Neutrophil (primary cell): Measurements from ENCODE around the gene KRTAP3-3.

Experiments
- H3K27ac ChIP-seq: fragments of 200-600 bp; sonication (generic); 2 replicates; pipeline ENCODE4 v1.5.1; 2016; ENCODE audit warnings: mild to moderate bottlenecking, moderate library complexity
- H3K27me3 ChIP-seq: fragments of 200-600 bp; sonication (generic); 2 replicates; pipeline ENCODE4 v1.6.0; 2016; ENCODE audit warnings: mild to moderate bottlenecking
- H3K36me3 ChIP-seq: fragments of 200-600 bp; sonication (generic); 2 replicates; pipeline ENCODE4 v1.5.1; 2017
- H3K4me1 ChIP-seq, 2 experiments: fragments of 200-600 bp in 1 of 2; sonication (generic) in 1 of 2; 1 replicate in 1 of 2; 2 replicates in 1 of 2; pipeline versions ENCODE4 v1.5.1 to v1.6.1; 2013 to 2016; ENCODE audit warnings: low read depth in 1 of 2, low read length in 1 of 2, mild to moderate bottlenecking in 1 of 2, moderate library complexity in 1 of 2; ENCODE audit not compliant: control insufficient read depth in 1 of 2, insufficient read depth in 1 of 2
- H3K4me3 ChIP-seq, 2 experiments: fragments of 200-600 bp in 1 of 2; sonication (generic) in 1 of 2; 1 replicate in 1 of 2; 2 replicates in 1 of 2; pipeline ENCODE4 v1.5.1; 2013 to 2016; ENCODE audit warnings: low read depth in 1 of 2, low read length in 1 of 2, mild to moderate bottlenecking in 1 of 2, moderate library complexity in 1 of 2
- H3K9me3 ChIP-seq: fragments of 200-600 bp; sonication (generic); 2 replicates; pipeline ENCODE4 v1.5.1; 2016
- TF ChIP-seq, protein P1 (sequence below): fragments of 200-600 bp; sonication (generic); IDR thresholded peaks from 2 replicates; pipeline ENCODE4 v1.5.1; 2016; ENCODE audit warnings: antibody characterized with exemption

Gene KRTAP3-3

GRCh38 chr17:41010441-41010840, 16.5 kb upstream of the KRTAP3-3 start:
- Histone ChIP-seq H3K9me3 (no peaks in the 10 kb centered on the region), H3K27ac (no peak overlapping the region), H3K36me3 (no peaks in the 10 kb centered on the region), H3K27me3 (peaks cover 11% of the 10 kb centered on the region), H3K4me1 (no peaks in the 10 kb centered on the region), H3K4me3 (no peak overlapping the region)
- TF ChIP-seq, protein P1, sequence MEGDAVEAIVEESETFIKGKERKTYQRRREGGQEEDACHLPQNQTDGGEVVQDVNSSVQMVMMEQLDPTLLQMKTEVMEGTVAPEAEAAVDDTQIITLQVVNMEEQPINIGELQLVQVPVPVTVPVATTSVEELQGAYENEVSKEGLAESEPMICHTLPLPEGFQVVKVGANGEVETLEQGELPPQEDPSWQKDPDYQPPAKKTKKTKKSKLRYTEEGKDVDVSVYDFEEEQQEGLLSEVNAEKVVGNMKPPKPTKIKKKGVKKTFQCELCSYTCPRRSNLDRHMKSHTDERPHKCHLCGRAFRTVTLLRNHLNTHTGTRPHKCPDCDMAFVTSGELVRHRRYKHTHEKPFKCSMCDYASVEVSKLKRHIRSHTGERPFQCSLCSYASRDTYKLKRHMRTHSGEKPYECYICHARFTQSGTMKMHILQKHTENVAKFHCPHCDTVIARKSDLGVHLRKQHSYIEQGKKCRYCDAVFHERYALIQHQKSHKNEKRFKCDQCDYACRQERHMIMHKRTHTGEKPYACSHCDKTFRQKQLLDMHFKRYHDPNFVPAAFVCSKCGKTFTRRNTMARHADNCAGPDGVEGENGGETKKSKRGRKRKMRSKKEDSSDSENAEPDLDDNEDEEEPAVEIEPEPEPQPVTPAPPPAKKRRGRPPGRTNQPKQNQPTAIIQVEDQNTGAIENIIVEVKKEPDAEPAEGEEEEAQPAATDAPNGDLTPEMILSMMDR, result no peak

- TF ChIP-seq, protein P1, result no peak
- Histone ChIP-seq H3K4me3 (no peak overlapping the region), H3K36me3 (no peaks in the 10 kb centered on the region), H3K27me3 (peaks cover 10% of the 10 kb centered on the region), H3K4me1 (no peaks in the 10 kb centered on the region), H3K27ac (no peak overlapping the region), H3K9me3 (no peaks in the 10 kb centered on the region)
Measured at GRCh38 chr17:41009936-41010335, 16.0 kb upstream of the KRTAP3-3 start.

- H3K27me3 ChIP-seq, result peaks cover 10% of the 10 kb centered on the region
- H3K4me1 ChIP-seq, result no peaks in the 10 kb centered on the region
- H3K36me3 ChIP-seq, result no peaks in the 10 kb centered on the region
- H3K9me3 ChIP-seq, result no peaks in the 10 kb centered on the region
- no peak overlapping the region for H3K4me3 ChIP-seq
- TF ChIP-seq, protein P1, result no peak
- no peak overlapping the region for H3K27ac ChIP-seq
Measured at GRCh38 chr17:41009301-41009760, 15.4 kb upstream of the KRTAP3-3 start.

GRCh38 chr17:41008811-41009210, 14.8 kb upstream of the KRTAP3-3 start, which contains the start of gene KRTAP3-1:
TSS of gene KRTAP3-1 (minus strand) at chr17:41009128. CDS start at chr17:41009074, 54 bp downstream.
- peaks cover 11% of the 10 kb centered on the region for H3K27me3 ChIP-seq
- TF ChIP-seq, protein P1, result no peak
- H3K9me3 ChIP-seq, result no peaks in the 10 kb centered on the region
- no peak within 1 kb of the TSS for H3K4me3 ChIP-seq
- no peaks in the 10 kb centered on the region for H3K4me1 ChIP-seq
- no peak within 1 kb of the TSS for H3K27ac ChIP-seq
- H3K36me3 ChIP-seq, result no peaks in the 10 kb centered on the region

- Histone ChIP-seq H3K36me3 (no peaks in the 10 kb centered on the region), H3K27me3 (peaks cover 25% of the 10 kb centered on the region), H3K27ac (no peak overlapping the region), H3K4me3 (no peak overlapping the region), H3K9me3 (no peaks in the 10 kb centered on the region), H3K4me1 (no peaks in the 10 kb centered on the region)
- TF ChIP-seq, protein P1, result no peak
Measured at GRCh38 chr17:41004397-41004796, 10.4 kb upstream of the KRTAP3-3 start.

GRCh38 chr17:41003926-41004325, 10.0 kb upstream of the KRTAP3-3 start:
- Histone ChIP-seq H3K4me3 (no peak overlapping the region), H3K27me3 (peaks cover 28% of the 10 kb centered on the region), H3K27ac (no peak overlapping the region), H3K9me3 (no peaks in the 10 kb centered on the region), H3K4me1 (no peaks in the 10 kb centered on the region), H3K36me3 (no peaks in the 10 kb centered on the region)
- TF ChIP-seq, protein P1, result no peak
